ENCODE results near the gene ZNF609. TPM values are rescaled to one million over a fixed set of nuclear protein-coding genes. Genes with fewer than 3 reads are reported as not detected.

Gene ZNF609
- total RNA-seq, 1 donor from 2014 or later, result 80.5 TPM

DNA sequence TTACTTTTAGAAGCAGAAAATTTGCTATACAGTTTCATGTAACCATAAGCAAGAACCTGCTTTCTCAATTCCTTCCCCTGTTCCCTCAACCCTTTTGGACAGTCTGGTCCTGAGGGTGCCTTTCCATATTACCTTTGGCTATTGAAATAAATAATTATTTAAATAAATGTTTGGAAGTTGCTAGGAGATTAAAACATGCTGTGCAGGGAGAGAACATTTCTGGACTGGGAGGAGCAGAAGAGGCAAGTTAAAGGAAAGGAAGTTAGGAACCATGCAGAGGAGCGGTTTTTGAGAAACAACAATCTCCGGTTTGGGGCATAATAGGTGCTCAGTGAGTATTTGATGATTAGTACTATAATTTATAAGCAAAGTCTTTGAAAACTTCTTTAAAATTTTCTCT lies 41.8 kb downstream of the ZNF609 start:
- Mint-ChIP-seq H3K9me3 (ENCODE audit: unreplicated experiment) (peaks cover 11% of the 10 kb centered on the region), H3K27me3 (ENCODE audit: unreplicated experiment) (peaks cover 6% of the 10 kb centered on the region), H3K36me3 (ENCODE audit: unreplicated experiment) (peaks cover 3% of the 10 kb centered on the region), H3K4me1 (ENCODE audit: low read depth, unreplicated experiment) (peaks cover 66% of the 10 kb centered on the region), H3K27ac (ENCODE audit: unreplicated experiment) (peak overlapping the region; percentile 77), H3K4me3 (ENCODE audit: unreplicated experiment) (no peak overlapping the region)
- no peak for DNase-seq
- no peak for TF ChIP-seq CTCF (IDR thresholded peaks at IDR 0.05; ENCODE audit: partially characterized antibody, unreplicated experiment)

- TF ChIP-seq CTCF (IDR thresholded peaks at IDR 0.05; ENCODE audit: partially characterized antibody, unreplicated experiment), result no peak
- H3K9me3 Mint-ChIP-seq (ENCODE audit: unreplicated experiment), result peaks cover 11% of the 10 kb centered on the region
- H3K36me3 Mint-ChIP-seq (ENCODE audit: unreplicated experiment), result peaks cover 3% of the 10 kb centered on the region
- peak overlapping the region; percentile 47 for H3K4me3 Mint-ChIP-seq (ENCODE audit: unreplicated experiment)
- H3K27me3 Mint-ChIP-seq (ENCODE audit: unreplicated experiment), result peaks cover 6% of the 10 kb centered on the region
- no peak overlapping the region for H3K27ac Mint-ChIP-seq (ENCODE audit: unreplicated experiment)
- H3K4me1 Mint-ChIP-seq (ENCODE audit: low read depth, unreplicated experiment), result peaks cover 67% of the 10 kb centered on the region
- DNase-seq, result no peak
These were observed 42.2 kb downstream of the ZNF609 start for GRCh38 chr15:64502551-64502950.

DNA sequence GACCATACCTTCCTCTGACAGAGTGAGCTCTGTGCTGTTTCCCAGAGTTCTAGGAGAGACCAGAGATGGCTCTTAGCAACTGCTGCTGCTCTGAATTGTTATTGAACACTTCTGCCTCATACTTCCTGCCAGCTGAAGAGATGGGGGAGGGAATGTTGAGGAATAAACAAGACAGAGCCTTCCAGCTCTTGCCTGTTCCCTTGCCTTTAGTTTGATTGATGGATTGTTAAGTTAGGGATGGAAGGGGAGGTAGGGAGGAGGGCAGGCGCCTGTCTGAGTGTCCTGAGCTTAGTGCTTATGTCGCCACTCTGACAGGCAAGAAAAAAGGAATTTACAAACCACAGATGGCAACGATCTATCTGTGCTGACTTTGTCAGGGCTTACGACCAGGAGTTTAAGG lies 42.8 kb downstream of the ZNF609 start:
- peak overlapping the region; percentile 14 for H3K4me3 Mint-ChIP-seq (ENCODE audit: unreplicated experiment)
- DNase-seq, result no peak

DNA sequence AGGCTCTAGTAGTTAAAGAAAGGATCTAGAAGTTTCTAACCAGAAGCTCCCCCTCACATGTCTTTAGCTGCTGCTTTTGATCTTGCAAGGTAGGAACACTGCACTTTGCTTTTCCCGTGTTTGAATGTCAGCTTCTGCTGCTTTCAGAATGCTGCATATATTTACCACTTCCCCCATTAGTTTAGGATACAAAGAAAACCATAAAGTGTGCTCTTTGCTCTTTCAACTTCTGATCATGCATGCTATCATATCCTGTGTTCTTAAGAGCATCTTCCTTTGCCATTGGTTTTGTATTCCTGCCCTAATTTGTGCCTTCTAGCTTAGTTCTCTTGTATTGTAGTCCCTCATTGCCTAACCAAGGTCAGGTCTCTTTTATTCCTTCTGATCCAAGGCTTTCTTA lies 43.3 kb downstream of the ZNF609 start:
- H3K27me3 Mint-ChIP-seq (ENCODE audit: unreplicated experiment), result peaks cover 6% of the 10 kb centered on the region
- no peak for TF ChIP-seq CTCF (IDR thresholded peaks at IDR 0.05; ENCODE audit: partially characterized antibody, unreplicated experiment)
- peaks cover 3% of the 10 kb centered on the region for H3K36me3 Mint-ChIP-seq (ENCODE audit: unreplicated experiment)
- H3K4me1 Mint-ChIP-seq (ENCODE audit: low read depth, unreplicated experiment), result peaks cover 66% of the 10 kb centered on the region
- peak overlapping the region; percentile 5 for H3K27ac Mint-ChIP-seq (ENCODE audit: unreplicated experiment)
- peaks cover 11% of the 10 kb centered on the region for H3K9me3 Mint-ChIP-seq (ENCODE audit: unreplicated experiment)
- peak overlapping the region; percentile 9 for H3K4me3 Mint-ChIP-seq (ENCODE audit: unreplicated experiment)
- DNase-seq, result no peak

More for the DNA sequence above, 42.8 kb downstream of the ZNF609 start:
- peak overlapping the region; percentile 5 for H3K27ac Mint-ChIP-seq (ENCODE audit: unreplicated experiment)
- H3K4me1 Mint-ChIP-seq (ENCODE audit: low read depth, unreplicated experiment), result peaks cover 71% of the 10 kb centered on the region
- peaks cover 11% of the 10 kb centered on the region for H3K9me3 Mint-ChIP-seq (ENCODE audit: unreplicated experiment)
- H3K36me3 Mint-ChIP-seq (ENCODE audit: unreplicated experiment), result peaks cover 3% of the 10 kb centered on the region
- peaks cover 6% of the 10 kb centered on the region for H3K27me3 Mint-ChIP-seq (ENCODE audit: unreplicated experiment)
- TF ChIP-seq CTCF (IDR thresholded peaks at IDR 0.05; ENCODE audit: partially characterized antibody, unreplicated experiment), result no peak

DNA sequence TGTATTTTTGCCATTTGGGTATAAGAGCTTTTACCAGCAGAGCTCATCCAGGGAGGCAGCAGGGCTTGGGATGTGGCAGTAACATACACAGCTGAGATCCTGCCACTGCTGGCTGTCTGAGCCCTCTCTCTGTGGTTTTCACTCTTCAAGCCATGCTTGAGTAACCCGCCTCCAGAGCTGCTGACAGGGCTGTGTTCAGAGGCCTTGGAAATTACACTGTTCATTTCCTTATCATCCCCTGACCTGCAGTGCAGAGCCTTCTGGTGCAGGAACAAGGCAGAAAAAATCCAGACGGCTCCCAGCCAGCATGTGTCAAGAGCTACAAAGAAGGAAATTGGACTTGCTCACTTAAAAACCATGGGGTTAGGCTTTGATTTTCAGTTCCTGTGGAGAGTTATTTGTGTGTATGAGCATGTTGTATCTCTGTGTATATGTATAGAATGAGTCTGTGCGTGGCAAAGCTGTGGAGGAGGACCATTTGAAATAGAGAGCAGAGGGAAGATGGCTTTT lies 47.0 kb downstream of the ZNF609 start:
- Mint-ChIP-seq H3K27ac (ENCODE audit: unreplicated experiment) (peak overlapping the region; percentile 79), H3K4me1 (ENCODE audit: low read depth, unreplicated experiment) (peaks cover 34% of the 10 kb centered on the region), H3K36me3 (ENCODE audit: unreplicated experiment) (no peaks in the 10 kb centered on the region), H3K9me3 (ENCODE audit: unreplicated experiment) (no peaks in the 10 kb centered on the region), H3K4me3 (ENCODE audit: unreplicated experiment) (no peak overlapping the region), H3K27me3 (ENCODE audit: unreplicated experiment) (no peaks in the 10 kb centered on the region)
- DNase-seq, result peak; percentile 35
- no peak for TF ChIP-seq CTCF (IDR thresholded peaks at IDR 0.05; ENCODE audit: partially characterized antibody, unreplicated experiment)

All from glutamatergic neuron (in vitro differentiated cells).